HepG2 (cell line): ENCODE data around the gene SERPINE2. TPM values are rescaled to one million over a fixed set of nuclear protein-coding genes. Genes with fewer than 3 reads are reported as not detected.

ENCODE experiments used
- ATF7-NPFF ChIP-seq: sonication (generic); formaldehyde crosslinking; IDR thresholded peaks from 2 replicates; pipeline ENCODE4 v1.8.1; 2023; ENCODE audit warnings: mild to moderate bottlenecking, low read depth, missing genetic modification reagents, moderate library complexity
- EED ChIP-seq: sonication (generic); formaldehyde crosslinking; IDR thresholded peaks from 2 replicates; pipeline ENCODE4 v1.5.0; 2020; ENCODE audit warnings: mild to moderate bottlenecking, missing genetic modification reagents
- GABPB1 ChIP-seq: IDR thresholded peaks from 2 replicates; pipeline ENCODE4 v1.6.1; 2016; ENCODE audit warnings: mild to moderate bottlenecking, missing genetic modification reagents, moderate library complexity, missing compliant biosample characterization
- GPN1 ChIP-seq: sonication (generic); formaldehyde crosslinking; IDR thresholded peaks from 2 replicates; pipeline ENCODE4 v1.5.1; 2020; ENCODE audit warnings: missing genetic modification reagents, borderline replicate concordance
- JDP2 ChIP-seq: sonication (generic); formaldehyde crosslinking; IDR thresholded peaks from 2 replicates; pipeline ENCODE4 v1.8.1; 2022; ENCODE audit warnings: missing genetic modification reagents, borderline replicate concordance
- MYPOP ChIP-seq: sonication (generic); formaldehyde crosslinking; IDR thresholded peaks from 2 replicates; pipeline ENCODE4 v1.8.1; 2023; ENCODE audit warnings: mild to moderate bottlenecking, moderate library complexity, missing genetic modification reagents
- NFE2L2 ChIP-seq: fragments of 150-350 bp; IDR thresholded peaks from 2 replicates; pipeline ENCODE4 v1.6.1; 2014; ENCODE audit warnings: low read length
- TCF7L2 ChIP-seq: IDR thresholded peaks from 2 replicates; pipeline ENCODE4 v1.6.1; 2011; ENCODE audit warnings: mild to moderate bottlenecking, low read depth, low read length, moderate library complexity
- TEAD3 ChIP-seq: optimal IDR thresholded peaks from 2 replicates; pipeline ENCODE3; 2016; ENCODE audit warnings: borderline replicate concordance
- ZBTB7B ChIP-seq: sonication (generic); formaldehyde crosslinking; IDR thresholded peaks from 2 replicates; pipeline ENCODE4 v1.4.0; 2020; ENCODE audit warnings: missing genetic modification reagents
- ZNF101 ChIP-seq: sonication (generic); formaldehyde crosslinking; IDR thresholded peaks from 2 replicates; pipeline ENCODE4 v1.4.0; 2020; ENCODE audit warnings: mild to moderate bottlenecking, low read depth, missing genetic modification reagents, borderline replicate concordance
- ZNF230 ChIP-seq: sonication (generic); formaldehyde crosslinking; IDR thresholded peaks from 2 replicates; pipeline ENCODE4 v1.4.0; 2020; ENCODE audit warnings: mild to moderate bottlenecking, missing genetic modification reagents
- ZNF280B ChIP-seq: sonication (generic); formaldehyde crosslinking; IDR thresholded peaks from 2 replicates; pipeline ENCODE4 v1.5.0; 2020; ENCODE audit warnings: missing genetic modification reagents, mild to moderate bottlenecking, borderline replicate concordance
- ZNF782 ChIP-seq: sonication (generic); formaldehyde crosslinking; IDR thresholded peaks from 2 replicates; pipeline ENCODE4 v1.4.0; 2020; ENCODE audit warnings: missing genetic modification reagents, mild to moderate bottlenecking, borderline replicate concordance
- ZNF784 ChIP-seq: sonication (generic); formaldehyde crosslinking; IDR thresholded peaks from 2 replicates; pipeline ENCODE4 v1.5.1; 2020; ENCODE audit warnings: missing genetic modification reagents, mild to moderate bottlenecking, borderline replicate concordance
- polyA plus RNA-seq, 8 experiments: library from polyadenylated mRNA; depleted of rRNA in 3 of 8; stranded (reverse) in 7 of 8; unstranded in 1 of 8; fragments of >200 nt; fragmentation: Illumina TruSeq in 4 of 8; extraction: Trizol in 4 of 8; gene quantifications; 2 replicates each; pipeline versions ENCODE4 v1.2.1 to v1.2.3, GENCODE V29; 2011 to 2016; ENCODE audit warnings: low read depth in 4 of 8, missing spikeins in 1 of 8, mixed read lengths in 1 of 8; ENCODE audit not compliant: insufficient read depth in 1 of 8
- total RNA-seq, 5 experiments: library from RNA; depleted of rRNA; stranded (reverse); fragments of >200 nt; fragmentation: Illumina TruSeq; extraction: Trizol; gene quantifications; 2 replicates each; pipeline ENCODE4 v1.2.3, GENCODE V29; 2016; ENCODE audit warnings: low read depth in 1 of 5
- TF ChIP-seq, protein P1 (sequence below): sonication (generic); formaldehyde crosslinking; IDR thresholded peaks from 2 replicates; pipeline ENCODE4 v1.4.0; 2020; ENCODE audit warnings: missing genetic modification reagents
- TF ChIP-seq, protein P2 (sequence below): sonication (generic); formaldehyde crosslinking; IDR thresholded peaks from 2 replicates; pipeline ENCODE4 v1.4.0; 2020; ENCODE audit warnings: missing genetic modification reagents
- TF ChIP-seq, protein P3 (sequence below): sonication (generic); formaldehyde crosslinking; IDR thresholded peaks from 2 replicates; pipeline ENCODE4 v1.4.0; 2020; ENCODE audit warnings: missing genetic modification reagents
- TF ChIP-seq, protein P4 (sequence below): sonication (generic); formaldehyde crosslinking; IDR thresholded peaks from 2 replicates; pipeline ENCODE4 v1.8.0; 2023; ENCODE audit warnings: mild to moderate bottlenecking, missing genetic modification reagents

Gene SERPINE2
- total and polyA plus RNA-seq, 2 of the 13 experiments (the other 11 are each of a cell fraction or from before 2014, with no cell fraction given): 7.9 to 18.1 TPM

GRCh38 chr2:223944166-223944702 lies 94.9 kb downstream of the SERPINE2 start (continued):
- peak; percentile 70 for TF ChIP-seq ATF7-NPFF (CRISPR knock-in tag)
- TF ChIP-seq, protein P1, sequence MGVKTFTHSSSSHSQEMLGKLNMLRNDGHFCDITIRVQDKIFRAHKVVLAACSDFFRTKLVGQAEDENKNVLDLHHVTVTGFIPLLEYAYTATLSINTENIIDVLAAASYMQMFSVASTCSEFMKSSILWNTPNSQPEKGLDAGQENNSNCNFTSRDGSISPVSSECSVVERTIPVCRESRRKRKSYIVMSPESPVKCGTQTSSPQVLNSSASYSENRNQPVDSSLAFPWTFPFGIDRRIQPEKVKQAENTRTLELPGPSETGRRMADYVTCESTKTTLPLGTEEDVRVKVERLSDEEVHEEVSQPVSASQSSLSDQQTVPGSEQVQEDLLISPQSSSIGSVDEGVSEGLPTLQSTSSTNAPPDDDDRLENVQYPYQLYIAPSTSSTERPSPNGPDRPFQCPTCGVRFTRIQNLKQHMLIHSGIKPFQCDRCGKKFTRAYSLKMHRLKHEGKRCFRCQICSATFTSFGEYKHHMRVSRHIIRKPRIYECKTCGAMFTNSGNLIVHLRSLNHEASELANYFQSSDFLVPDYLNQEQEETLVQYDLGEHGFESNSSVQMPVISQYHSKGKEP (CRISPR knock-in tag): no peak
- TF ChIP-seq NFE2L2: no peak
- TF ChIP-seq, protein P2, sequence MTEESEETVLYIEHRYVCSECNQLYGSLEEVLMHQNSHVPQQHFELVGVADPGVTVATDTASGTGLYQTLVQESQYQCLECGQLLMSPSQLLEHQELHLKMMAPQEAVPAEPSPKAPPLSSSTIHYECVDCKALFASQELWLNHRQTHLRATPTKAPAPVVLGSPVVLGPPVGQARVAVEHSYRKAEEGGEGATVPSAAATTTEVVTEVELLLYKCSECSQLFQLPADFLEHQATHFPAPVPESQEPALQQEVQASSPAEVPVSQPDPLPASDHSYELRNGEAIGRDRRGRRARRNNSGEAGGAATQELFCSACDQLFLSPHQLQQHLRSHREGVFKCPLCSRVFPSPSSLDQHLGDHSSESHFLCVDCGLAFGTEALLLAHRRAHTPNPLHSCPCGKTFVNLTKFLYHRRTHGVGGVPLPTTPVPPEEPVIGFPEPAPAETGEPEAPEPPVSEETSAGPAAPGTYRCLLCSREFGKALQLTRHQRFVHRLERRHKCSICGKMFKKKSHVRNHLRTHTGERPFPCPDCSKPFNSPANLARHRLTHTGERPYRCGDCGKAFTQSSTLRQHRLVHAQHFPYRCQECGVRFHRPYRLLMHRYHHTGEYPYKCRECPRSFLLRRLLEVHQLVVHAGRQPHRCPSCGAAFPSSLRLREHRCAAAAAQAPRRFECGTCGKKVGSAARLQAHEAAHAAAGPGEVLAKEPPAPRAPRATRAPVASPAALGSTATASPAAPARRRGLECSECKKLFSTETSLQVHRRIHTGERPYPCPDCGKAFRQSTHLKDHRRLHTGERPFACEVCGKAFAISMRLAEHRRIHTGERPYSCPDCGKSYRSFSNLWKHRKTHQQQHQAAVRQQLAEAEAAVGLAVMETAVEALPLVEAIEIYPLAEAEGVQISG (CRISPR knock-in tag): no peak
- TF ChIP-seq ZBTB7B (CRISPR knock-in tag): peak; percentile 86
- TF ChIP-seq ZNF230: no peak
- 0 out of 2 replicates have a peak, but pooled peaks have one; percentile 33 for TF ChIP-seq ZNF101 (CRISPR knock-in tag)
- no peak for TF ChIP-seq JDP2
- TF ChIP-seq TCF7L2: no peak
- no peak for TF ChIP-seq EED (CRISPR knock-in tag)
- peak; percentile 82; the same call in 1 of the 2 replicates for TF ChIP-seq ZNF280B (CRISPR knock-in tag)
- TF ChIP-seq, protein P3, sequence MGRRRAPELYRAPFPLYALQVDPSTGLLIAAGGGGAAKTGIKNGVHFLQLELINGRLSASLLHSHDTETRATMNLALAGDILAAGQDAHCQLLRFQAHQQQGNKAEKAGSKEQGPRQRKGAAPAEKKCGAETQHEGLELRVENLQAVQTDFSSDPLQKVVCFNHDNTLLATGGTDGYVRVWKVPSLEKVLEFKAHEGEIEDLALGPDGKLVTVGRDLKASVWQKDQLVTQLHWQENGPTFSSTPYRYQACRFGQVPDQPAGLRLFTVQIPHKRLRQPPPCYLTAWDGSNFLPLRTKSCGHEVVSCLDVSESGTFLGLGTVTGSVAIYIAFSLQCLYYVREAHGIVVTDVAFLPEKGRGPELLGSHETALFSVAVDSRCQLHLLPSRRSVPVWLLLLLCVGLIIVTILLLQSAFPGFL: no peak
- peak; percentile 66 for TF ChIP-seq GABPB1 (CRISPR knock-in tag)
- TF ChIP-seq ZNF782 (CRISPR knock-in tag): no peak
- no peak; the same call in 1 of the 2 replicates for TF ChIP-seq ZNF784 (CRISPR knock-in tag)
- peak; percentile 7 for TF ChIP-seq TEAD3 (CRISPR knock-in tag)
- no peak for TF ChIP-seq GPN1 (CRISPR knock-in tag)
- TF ChIP-seq MYPOP (CRISPR knock-in tag): no peak
- TF ChIP-seq, protein P4, sequence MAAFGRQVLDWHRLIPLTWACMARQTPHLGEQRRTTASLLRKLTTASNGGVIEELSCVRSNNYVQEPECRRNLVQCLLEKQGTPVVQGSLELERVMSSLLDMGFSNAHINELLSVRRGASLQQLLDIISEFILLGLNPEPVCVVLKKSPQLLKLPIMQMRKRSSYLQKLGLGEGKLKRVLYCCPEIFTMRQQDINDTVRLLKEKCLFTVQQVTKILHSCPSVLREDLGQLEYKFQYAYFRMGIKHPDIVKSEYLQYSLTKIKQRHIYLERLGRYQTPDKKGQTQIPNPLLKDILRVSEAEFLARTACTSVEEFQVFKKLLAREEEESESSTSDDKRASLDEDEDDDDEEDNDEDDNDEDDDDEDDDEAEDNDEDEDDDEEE: no peak
